Cerebellar cortex (tissue), 1 donor: ENCODE measurements around the gene USP28.
A peak's percentile ranks its signal among the peaks of the same experiment; 100 is the strongest.
"Not testable (repeated sequence)": the region's sequence is repeated elsewhere in the genome, so short reads cannot be mapped to it uniquely, and the experiment has no call there.

Source experiments
- DNase-seq: peaks from one replicate; pipeline ENCODE4 v3.0.0-alpha.2; 2015; ENCODE audit warnings: low spot score

Gene USP28

GRCh38 chr11:113875234-113876073 is at the start of gene USP28:
USP28 (minus strand) TSS chr11:113875572; CDS start chr11:113875501, 71 bp downstream.
- DNase-seq, result peak; percentile 95

GRCh38 chr11:113923572-113923971 is 48.2 kb upstream of the USP28 start:
- no peak for DNase-seq

- DNase-seq, result not testable (repeated sequence)
Measured at GRCh38 chr11:113911491-113911890, 36.1 kb upstream of the USP28 start.

GRCh38 chr11:113908098-113908497 is 32.7 kb upstream of the USP28 start:
- peak; percentile 69 for DNase-seq

GRCh38 chr11:113907681-113908080 is 32.3 kb upstream of the USP28 start:
- peak; percentile 82 for DNase-seq

- DNase-seq, result no peak
Measured at GRCh38 chr11:113907152-113907551, 31.8 kb upstream of the USP28 start.

GRCh38 chr11:113906516-113906915 is 31.1 kb upstream of the USP28 start:
- DNase-seq, result peak; percentile 11

GRCh38 chr11:113906038-113906437 is 30.7 kb upstream of the USP28 start:
- peak; percentile 14 for DNase-seq

GRCh38 chr11:113904379-113905101 is 29.2 kb upstream of the USP28 start, which contains the start of gene HTR3B:
HTR3B (plus strand) TSS chr11:113904796; CDS start chr11:113904934, 138 bp downstream.
- peak; percentile 74 for DNase-seq

- no peak for DNase-seq
Measured at GRCh38 chr11:113901141-113901540, 25.8 kb upstream of the USP28 start.

- peak; percentile 68 for DNase-seq
Measured at GRCh38 chr11:113896156-113896879, 20.9 kb upstream of the USP28 start.

GRCh38 chr11:113895367-113896155 is 20.2 kb upstream of the USP28 start:
- no peak for DNase-seq

- no peak for DNase-seq
Measured at GRCh38 chr11:113894421-113894996, 19.1 kb upstream of the USP28 start.

GRCh38 chr11:113888848-113889247 is 13.5 kb upstream of the USP28 start:
- DNase-seq, result no peak

- no peak for DNase-seq
Measured at GRCh38 chr11:113885897-113886296, 10.5 kb upstream of the USP28 start.

- no peak for DNase-seq
Measured at GRCh38 chr11:113884361-113884836, 9.0 kb upstream of the USP28 start.

- no peak for DNase-seq
Measured at GRCh38 chr11:113881856-113882255, 6.5 kb upstream of the USP28 start.

- DNase-seq, result no peak
Measured at GRCh38 chr11:113880971-113881370, 5.6 kb upstream of the USP28 start.

GRCh38 chr11:113879446-113879845 is 4.1 kb upstream of the USP28 start:
- DNase-seq, result not testable (repeated sequence)

GRCh38 chr11:113877670-113878055 is 2.3 kb upstream of the USP28 start:
- no peak for DNase-seq
